H1 (cell line): ENCODE results near the gene KCNMA1.

ENCODE experiments used
- CBX8 ChIP-seq: fragments of 300-800, 300-1000 bp; sonication (generic); IDR thresholded peaks from 2 replicates; pipeline ENCODE4 v1.7.1; 2016; ENCODE audit warnings: low read depth, low read length, borderline replicate concordance
- CREB1 ChIP-seq: IDR thresholded peaks from 2 replicates; pipeline ENCODE4 v1.6.1; 2012; ENCODE audit warnings: inconsistent platforms
- CTCF ChIP-seq, 3 experiments: IDR thresholded peaks; 1 replicate in 2 of 3; 2 replicates in 1 of 3; pipeline versions ENCODE4 v1.5.1 to v1.6.1; 2011; ENCODE audit warnings: low read length in 3 of 3, mild to moderate bottlenecking in 3 of 3, inconsistent platforms in 2 of 3, low read depth in 1 of 3, moderate library complexity in 1 of 3; ENCODE audit not compliant: insufficient read depth in 1 of 3; ENCODE audit errors: control extremely low read depth in 1 of 3
- MAFK ChIP-seq: IDR thresholded peaks from 2 replicates; pipeline ENCODE4 v1.6.1; 2012; ENCODE audit warnings: low read depth, mild to moderate bottlenecking, improper control_type of control experiment, low read length
- POLR2A ChIP-seq, 2 experiments: IDR thresholded peaks; 1 replicate in 1 of 2; 2 replicates in 1 of 2; pipeline ENCODE4 v1.6.1; 2011; ENCODE audit warnings: low read depth in 2 of 2, low read length in 2 of 2, mild to moderate bottlenecking in 2 of 2; ENCODE audit errors: control extremely low read depth in 1 of 2
- RAD21 ChIP-seq, 2 experiments: IDR thresholded peaks in 1 of 2; conservative IDR thresholded peaks in 1 of 2; 2 replicates each; pipeline ENCODE4 v1.6.1; 2011; ENCODE audit warnings: low read depth in 2 of 2, low read length in 2 of 2, improper control_type of control experiment in 1 of 2, inconsistent platforms in 1 of 2, mild to moderate bottlenecking in 1 of 2, moderate library complexity in 1 of 2
- RBBP5 ChIP-seq: IDR thresholded peaks from 2 replicates; pipeline ENCODE4 v1.7.1; 2012; ENCODE audit warnings: low read depth, mild to moderate bottlenecking, inconsistent platforms, low read length, moderate library complexity, borderline replicate concordance
- TAF1 ChIP-seq: IDR thresholded peaks from 2 replicates; pipeline ENCODE4 v1.6.1; 2011; ENCODE audit warnings: mild to moderate bottlenecking, low read depth, low read length
- YY1 ChIP-seq: IDR thresholded peaks from 2 replicates; pipeline ENCODE4 v1.6.1; 2011; ENCODE audit warnings: low read depth, mild to moderate bottlenecking, low read length

- TF ChIP-seq YY1 (no peak), RAD21 (IDR thresholded peaks at IDR 0.05 in 1 of 2, conservative IDR thresholded peaks at IDR 0.05 in 1 of 2; ENCODE audit: low read depth in 2 of 2, low read length in 2 of 2) (no peak), CTCF (IDR thresholded peaks at IDR 0.05; ENCODE audit: control extremely low read depth in 1 of 3, insufficient read depth in 1 of 3, low read depth in 1 of 3, low read length in 3 of 3) (no peak), TAF1 (no peak), CREB1 (no peak), RBBP5 (no peak), POLR2A (IDR thresholded peaks at IDR 0.05; ENCODE audit: control extremely low read depth in 1 of 2, low read depth in 2 of 2, low read length in 2 of 2) (no peak), CBX8 (no peak), MAFK (no peak)
These were observed 540.0 kb downstream of the KCNMA1 start for GRCh38 chr10:77097625-77098024.
